ENCODE results near the gene TP53RK. TPM values are rescaled to one million over a fixed set of nuclear protein-coding genes. Genes with fewer than 3 reads are reported as not detected.
A peak's percentile ranks its signal among the peaks of the same experiment; 100 is the strongest.

TP53RK gene
- total RNA-seq, 1 donor from 2014 or later, result 15.9 TPM

- Histone ChIP-seq H3K9me3 (ENCODE audit: low read depth) (no peaks in the 10 kb centered on the region), H4K20me1 (ENCODE audit: low read depth) (no peaks in the 10 kb centered on the region), H3K27ac (no peak overlapping the region), H3K79me2 (ENCODE audit: low read depth) (no peaks in the 10 kb centered on the region), H3K36me3 (no peaks in the 10 kb centered on the region), H3F3A (ENCODE audit: low read depth) (peaks cover 13% of the 10 kb centered on the region), H3K27me3 (no peaks in the 10 kb centered on the region), H3K4me1 (peaks cover 22% of the 10 kb centered on the region), H3K4me2 (no peak overlapping the region), H3K4me3 (no peak overlapping the region), H3K9ac (no peak overlapping the region), H2AFZ (replicated peaks) (no peak overlapping the region)
- H3K36me3 Mint-ChIP-seq, result peaks cover 3% of the 10 kb centered on the region
- no peak for DNase-seq (ENCODE audit: low spot score)
- peaks cover 8% of the 10 kb centered on the region for H3K9me3 Mint-ChIP-seq
- no peak overlapping the region for H3K4me3 Mint-ChIP-seq
- peak overlapping the region; percentile 29 for H3K27ac Mint-ChIP-seq
- H3K4me1 Mint-ChIP-seq, result peaks cover 27% of the 10 kb centered on the region
- peaks cover 10% of the 10 kb centered on the region for H3K27me3 Mint-ChIP-seq (ENCODE audit: insufficient read depth, low read depth)
- TF ChIP-seq EZH2 (IDR thresholded peaks at IDR 0.05) (no peak), EZH2phosphoT487 (IDR thresholded peaks at IDR 0.05) (no peak)
- TF ChIP-seq, protein P1, sequence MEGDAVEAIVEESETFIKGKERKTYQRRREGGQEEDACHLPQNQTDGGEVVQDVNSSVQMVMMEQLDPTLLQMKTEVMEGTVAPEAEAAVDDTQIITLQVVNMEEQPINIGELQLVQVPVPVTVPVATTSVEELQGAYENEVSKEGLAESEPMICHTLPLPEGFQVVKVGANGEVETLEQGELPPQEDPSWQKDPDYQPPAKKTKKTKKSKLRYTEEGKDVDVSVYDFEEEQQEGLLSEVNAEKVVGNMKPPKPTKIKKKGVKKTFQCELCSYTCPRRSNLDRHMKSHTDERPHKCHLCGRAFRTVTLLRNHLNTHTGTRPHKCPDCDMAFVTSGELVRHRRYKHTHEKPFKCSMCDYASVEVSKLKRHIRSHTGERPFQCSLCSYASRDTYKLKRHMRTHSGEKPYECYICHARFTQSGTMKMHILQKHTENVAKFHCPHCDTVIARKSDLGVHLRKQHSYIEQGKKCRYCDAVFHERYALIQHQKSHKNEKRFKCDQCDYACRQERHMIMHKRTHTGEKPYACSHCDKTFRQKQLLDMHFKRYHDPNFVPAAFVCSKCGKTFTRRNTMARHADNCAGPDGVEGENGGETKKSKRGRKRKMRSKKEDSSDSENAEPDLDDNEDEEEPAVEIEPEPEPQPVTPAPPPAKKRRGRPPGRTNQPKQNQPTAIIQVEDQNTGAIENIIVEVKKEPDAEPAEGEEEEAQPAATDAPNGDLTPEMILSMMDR (IDR thresholded peaks at IDR 0.05), result no peak
These were observed 54.7 kb downstream of the TP53RK start for GRCh38 chr20:46634528-46634927.

Other genes with a start within 250 kb of the TP53RK start
- gene ZNF334, start 175.9 kb downstream of the TP53RK start, total RNA-seq (ENCODE audit: low replicate concordance), result 29.0 and 45.9 TPM in 2 replicates
- not detected in 2 replicates for gene OCSTAMP, start 138.8 kb downstream of the TP53RK start, total RNA-seq (ENCODE audit: low replicate concordance)
- 4.5 and 7.4 TPM in 2 replicates for gene SLC13A3, start 38.0 kb downstream of the TP53RK start, total RNA-seq (ENCODE audit: low replicate concordance)
- gene SLC2A10, start 20.2 kb upstream of the TP53RK start, total RNA-seq (ENCODE audit: low replicate concordance), result 9.2 and 9.6 TPM in 2 replicates
- gene EYA2, start 205.4 kb upstream of the TP53RK start, total RNA-seq (ENCODE audit: low replicate concordance), result 1.8 and 2.1 TPM in 2 replicates

Measured in neural progenitor cell (in vitro differentiated cells).